ENCODE measurements around the gene FERMT1.

GRCh38 chr20:6115221-6115895, 7.5 kb downstream of the FERMT1 start:
- TF ChIP-seq CTCF (optimal IDR thresholded peaks at IDR 0.05 in 1 of 3, IDR thresholded peaks at IDR 0.05 in 1 of 3, conservative IDR thresholded peaks at IDR 0.05 in 1 of 3; ENCODE audit: extremely low read depth in 1 of 3, insufficient read depth in 2 of 3, low read length in 3 of 3) (no peak), EZH2 (IDR thresholded peaks at IDR 0.05; ENCODE audit: low read length) (no peak)

Measured in keratinocyte (primary cell).